Tibial nerve (tissue), 4 donors: ENCODE data around the gene PLAC1. TPM values are rescaled to one million over a fixed set of nuclear protein-coding genes. Genes with fewer than 3 reads are reported as not detected.

Experiments
- DNase-seq, 2 donors: peaks; one replicate each; pipeline ENCODE4 v3.0.0-alpha.2; 2019; ENCODE audit warnings: low spot score in 2 of 2
- H3K27ac ChIP-seq, 4 donors: fragments of 200-600 bp; sonication (generic) in 3 of 4; one replicate each; pipeline ENCODE4 v1.5.1; 2017 to 2019; ENCODE audit warnings: mild to moderate bottlenecking in 1 of 4
- H3K27me3 ChIP-seq, 2 donors: fragments of 200-600 bp; sonication (generic) in 1 of 2; one replicate each; pipeline versions ENCODE4 v1.5.1 to v1.6.0; 2017 to 2019
- H3K36me3 ChIP-seq, 3 donors: fragments of 200-600 bp; sonication (generic); one replicate each; pipeline ENCODE4 v1.5.1; 2018 to 2019
- H3K4me1 ChIP-seq, 4 donors: fragments of 200-600 bp; sonication (generic) in 3 of 4; one replicate each; pipeline ENCODE4 v1.5.1; 2017 to 2019
- H3K4me3 ChIP-seq, 4 donors: fragments of 200-600 bp; sonication (generic) in 3 of 4; one replicate each; pipeline ENCODE4 v1.5.1; 2017 to 2019; ENCODE audit warnings: mild to moderate bottlenecking in 1 of 4, moderate library complexity in 1 of 4
- H3K9me3 ChIP-seq, 4 donors: fragments of 200-600 bp; sonication (generic) in 3 of 4; one replicate each; pipeline ENCODE4 v1.5.1; 2017 to 2019
- EP300 ChIP-seq, 2 donors: sonication (generic); formaldehyde crosslinking; IDR thresholded peaks; one replicate each; pipeline ENCODE4 v1.6.1; 2017; ENCODE audit warnings: antibody characterized with exemption in 2 of 2, mild to moderate bottlenecking in 1 of 2
- POLR2A ChIP-seq, 2 donors: fragments of 450-650 bp; IDR thresholded peaks; one replicate each; pipeline ENCODE4 v1.6.1; 2017; ENCODE audit warnings: antibody characterized with exemption in 2 of 2, mild to moderate bottlenecking in 2 of 2, moderate library complexity in 2 of 2
- WGBS, 2 donors: methylation state at CpG; one replicate each; pipeline ENCODE4 v1.1.5; 2018; 5-methylcytosine and 5-hydroxymethylcytosine counted together
- total RNA-seq, 4 donors: library from RNA; depleted of rRNA; stranded (reverse); fragments of >200 nt; gene quantifications; one replicate each; pipeline ENCODE4 v1.1.0, GENCODE V29; 2016
- TF ChIP-seq, protein P1 (sequence below), 5 experiments: fragments of 200-600 bp in 3 of 5; fragments of 450-650 bp in 2 of 5; sonication (generic) in 3 of 5; IDR thresholded peaks; one replicate each; pipeline ENCODE4 v1.5.1; 2016 to 2019; ENCODE audit warnings: antibody characterized with exemption in 5 of 5, mild to moderate bottlenecking in 3 of 5, moderate library complexity in 2 of 5

The PLAC1 gene
- total RNA-seq, 4 donors from 2014 or later, result not detected

DNA sequence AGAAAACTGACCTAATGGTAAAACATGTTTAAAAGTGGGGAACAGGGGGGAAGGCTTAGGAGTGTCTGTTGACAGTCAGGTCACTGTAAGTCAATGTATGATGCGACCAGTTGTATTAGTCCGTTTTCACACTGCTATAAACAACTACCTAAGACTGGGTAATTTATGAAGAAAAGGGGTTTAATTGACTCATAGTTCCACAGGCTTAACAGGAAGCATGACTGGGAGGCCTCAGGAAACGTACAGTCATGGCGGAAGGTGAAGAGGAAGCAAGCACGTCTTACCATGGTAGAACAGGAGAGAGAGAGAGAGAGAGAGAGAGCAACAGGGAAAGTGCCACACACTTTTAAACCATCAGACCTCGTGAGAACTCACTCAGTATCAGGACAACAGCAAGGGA, 13.0 kb upstream of the PLAC1 start:
- H3K4me1 ChIP-seq, result peaks cover 0 to 2% (median 0%) of the 10 kb centered on the region in 4 donors
- TF ChIP-seq POLR2A (IDR thresholded peaks at IDR 0.05) (no peak), EP300 (IDR thresholded peaks at IDR 0.05) (no peak)
- TF ChIP-seq, protein P1, sequence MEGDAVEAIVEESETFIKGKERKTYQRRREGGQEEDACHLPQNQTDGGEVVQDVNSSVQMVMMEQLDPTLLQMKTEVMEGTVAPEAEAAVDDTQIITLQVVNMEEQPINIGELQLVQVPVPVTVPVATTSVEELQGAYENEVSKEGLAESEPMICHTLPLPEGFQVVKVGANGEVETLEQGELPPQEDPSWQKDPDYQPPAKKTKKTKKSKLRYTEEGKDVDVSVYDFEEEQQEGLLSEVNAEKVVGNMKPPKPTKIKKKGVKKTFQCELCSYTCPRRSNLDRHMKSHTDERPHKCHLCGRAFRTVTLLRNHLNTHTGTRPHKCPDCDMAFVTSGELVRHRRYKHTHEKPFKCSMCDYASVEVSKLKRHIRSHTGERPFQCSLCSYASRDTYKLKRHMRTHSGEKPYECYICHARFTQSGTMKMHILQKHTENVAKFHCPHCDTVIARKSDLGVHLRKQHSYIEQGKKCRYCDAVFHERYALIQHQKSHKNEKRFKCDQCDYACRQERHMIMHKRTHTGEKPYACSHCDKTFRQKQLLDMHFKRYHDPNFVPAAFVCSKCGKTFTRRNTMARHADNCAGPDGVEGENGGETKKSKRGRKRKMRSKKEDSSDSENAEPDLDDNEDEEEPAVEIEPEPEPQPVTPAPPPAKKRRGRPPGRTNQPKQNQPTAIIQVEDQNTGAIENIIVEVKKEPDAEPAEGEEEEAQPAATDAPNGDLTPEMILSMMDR (IDR thresholded peaks at IDR 0.05), result no peak
- no peaks in the 10 kb centered on the region for H3K36me3 ChIP-seq
- H3K4me3 ChIP-seq, result no peak overlapping the region
- H3K27me3 ChIP-seq, result no peaks in the 10 kb centered on the region
- no peak for DNase-seq
- 58 to 70% methylated on average over 5 to 6 of the region's 6 CpGs for WGBS, 2 donors
- no peaks in the 10 kb centered on the region for H3K9me3 ChIP-seq
- H3K27ac ChIP-seq, result no peak overlapping the region

DNA sequence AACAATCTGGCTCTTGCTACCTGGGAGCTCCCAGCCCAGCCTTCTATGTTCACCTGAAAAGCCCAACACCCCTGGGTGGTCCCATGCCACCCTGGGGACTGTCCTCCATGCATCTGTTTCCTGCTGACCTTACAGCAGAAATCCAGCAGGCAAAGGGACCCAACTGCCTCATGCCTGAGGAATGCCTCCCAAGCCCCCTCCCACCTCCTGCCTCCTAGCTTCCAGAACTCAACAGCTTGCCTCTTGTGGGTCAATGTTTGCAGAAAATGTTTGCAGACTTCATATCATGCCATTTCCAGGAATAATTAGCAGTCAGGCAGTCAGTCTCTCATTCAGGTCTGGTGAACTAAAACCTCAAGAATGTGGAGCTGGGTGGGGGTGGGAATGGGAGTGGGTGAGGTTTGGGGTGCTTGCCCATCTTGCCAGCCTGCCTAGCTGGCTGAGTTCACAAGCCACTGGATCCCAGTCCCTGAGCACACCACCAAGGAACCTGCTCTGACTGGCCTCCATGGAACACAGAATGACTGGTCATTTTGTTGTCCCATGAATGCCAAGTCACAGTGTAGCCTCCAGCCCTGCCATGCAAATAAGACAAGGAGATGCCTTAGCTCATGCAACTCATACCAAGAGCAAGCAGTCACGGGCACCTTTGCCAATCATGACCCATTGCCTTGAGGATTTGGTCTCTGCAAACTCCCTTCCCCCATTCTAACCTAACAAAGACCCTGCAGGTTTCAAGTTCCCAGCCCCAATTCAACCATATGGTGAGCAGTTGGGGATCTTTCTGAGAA, 12.1 kb upstream of the PLAC1 start:
- DNase-seq, result no peak
- no peaks in the 10 kb centered on the region for H3K9me3 ChIP-seq
- 50% methylated on average over 1 of the region's 1 CpG; no CpG with 5 or more reads in 1 of the 2 donors for WGBS, 2 donors

DNA sequence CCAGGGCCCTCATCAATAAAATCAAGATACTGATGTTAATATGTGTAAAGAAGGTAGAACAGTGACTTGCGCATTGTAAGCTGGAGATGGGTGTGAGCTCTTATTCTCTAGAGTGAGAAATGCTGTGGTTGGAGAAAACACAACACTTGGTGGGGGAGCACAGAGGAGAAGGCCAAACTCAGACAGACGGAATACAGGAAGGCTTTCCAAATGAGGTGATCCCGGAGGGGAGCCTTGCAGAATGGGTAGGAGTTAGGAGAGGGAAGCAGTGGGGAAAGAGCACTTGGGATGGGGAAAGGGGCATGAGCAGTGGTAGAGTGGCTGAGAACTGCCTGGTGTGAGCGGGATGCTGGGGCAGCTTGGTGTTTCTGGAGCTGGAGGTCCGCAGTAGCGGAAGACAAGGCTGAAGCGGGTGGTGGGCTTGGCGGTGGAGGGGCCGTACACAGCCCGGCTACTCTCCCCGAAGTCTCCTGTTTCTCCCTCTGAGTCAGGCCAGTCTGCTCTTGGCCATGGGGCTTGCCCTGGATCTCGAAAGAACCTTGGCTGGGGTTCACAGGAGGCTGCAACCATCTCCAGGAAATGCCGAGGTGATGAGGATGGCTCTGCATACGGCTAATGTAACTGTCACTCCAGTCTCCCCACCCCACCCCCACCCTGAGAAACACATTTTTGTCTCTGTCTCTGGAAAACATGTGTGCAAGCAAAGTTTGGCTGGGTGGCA, 11.3 kb upstream of the PLAC1 start:
- no peaks in the 10 kb centered on the region for H3K4me1 ChIP-seq
- TF ChIP-seq EP300 (IDR thresholded peaks at IDR 0.05) (no peak), POLR2A (IDR thresholded peaks at IDR 0.05) (no peak)
- TF ChIP-seq, protein P1 (IDR thresholded peaks at IDR 0.05), result no peak
- 65 to 74% methylated on average over 13 to 14 of the region's 14 CpGs for WGBS, 2 donors
- no peak overlapping the region for H3K4me3 ChIP-seq
- H3K27me3 ChIP-seq, result no peaks in the 10 kb centered on the region
- H3K27ac ChIP-seq, result no peak overlapping the region
- no peaks in the 10 kb centered on the region for H3K9me3 ChIP-seq
- DNase-seq, result no peak
- no peaks in the 10 kb centered on the region for H3K36me3 ChIP-seq

More for the DNA sequence above, 12.1 kb upstream of the PLAC1 start:
- no peak overlapping the region for H3K27ac ChIP-seq
- H3K4me1 ChIP-seq, result no peaks in the 10 kb centered on the region
- TF ChIP-seq POLR2A (IDR thresholded peaks at IDR 0.05) (no peak), EP300 (IDR thresholded peaks at IDR 0.05) (no peak)
- TF ChIP-seq, protein P1 (IDR thresholded peaks at IDR 0.05), result no peak
- H3K4me3 ChIP-seq, result no peak overlapping the region
- no peaks in the 10 kb centered on the region for H3K27me3 ChIP-seq
- H3K36me3 ChIP-seq, result no peaks in the 10 kb centered on the region

DNA sequence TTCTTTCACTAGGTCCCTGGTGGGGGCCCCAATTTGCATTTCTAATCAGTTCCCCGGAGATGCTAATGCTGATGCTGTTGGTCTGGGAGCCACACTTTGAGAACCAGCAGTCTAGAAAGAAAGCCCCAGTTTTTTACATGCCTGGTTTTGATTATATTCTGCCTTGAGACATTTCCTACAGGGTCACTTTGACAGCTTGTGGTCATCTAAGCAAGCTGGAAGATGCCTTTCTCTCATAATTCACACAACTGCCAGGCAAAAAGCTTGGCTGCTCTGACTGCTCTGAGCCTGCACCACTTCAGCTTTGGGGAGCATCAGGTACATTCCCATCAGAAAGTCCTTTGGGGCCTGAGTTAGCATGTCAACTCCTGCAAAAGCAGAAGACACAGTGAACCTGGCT, 5.9 kb upstream of the PLAC1 start:
- H3K36me3 ChIP-seq, result no peaks in the 10 kb centered on the region
- H3K4me1 ChIP-seq, result no peaks in the 10 kb centered on the region
- no peaks in the 10 kb centered on the region for H3K9me3 ChIP-seq
- no peak overlapping the region for H3K4me3 ChIP-seq
- WGBS, 2 donors, result 55 to 75% methylated on average over 1 of the region's 1 CpG
- DNase-seq, result no peak
- H3K27ac ChIP-seq, result no peak overlapping the region
- TF ChIP-seq EP300 (IDR thresholded peaks at IDR 0.05) (no peak), POLR2A (IDR thresholded peaks at IDR 0.05) (no peak)
- TF ChIP-seq, protein P1 (IDR thresholded peaks at IDR 0.05), result no peak
- H3K27me3 ChIP-seq, result peaks cover 0 to 4% of the 10 kb centered on the region in 2 donors

DNA sequence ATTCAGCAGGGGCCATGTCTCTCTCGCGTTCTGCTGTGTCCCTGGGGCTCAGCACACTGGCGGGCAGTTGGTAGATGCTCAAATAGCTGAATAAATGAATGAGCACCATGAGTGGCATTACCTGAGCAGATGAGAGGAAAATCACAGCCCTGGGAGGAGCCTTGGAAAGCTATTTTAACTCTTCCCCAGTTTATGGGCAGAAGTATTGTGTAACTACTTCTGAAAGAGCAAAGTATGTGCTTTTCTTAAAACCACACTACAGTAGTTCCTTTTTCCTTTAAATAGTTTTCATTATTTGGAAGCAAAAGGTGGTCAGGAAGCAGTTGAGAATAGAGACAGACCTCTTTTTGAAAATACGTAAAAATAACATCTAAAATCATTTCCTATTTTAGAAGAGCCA, 3.0 kb upstream of the PLAC1 start:
- Histone ChIP-seq H3K4me1 (no peaks in the 10 kb centered on the region), H3K27ac (no peak overlapping the region), H3K4me3 (no peak overlapping the region), H3K9me3 (no peaks in the 10 kb centered on the region), H3K36me3 (no peaks in the 10 kb centered on the region), H3K27me3 (peaks cover 0 to 4% of the 10 kb centered on the region in 2 donors)
- 70 to 72% methylated on average over 4 of the region's 4 CpGs for WGBS, 2 donors
- no peak for DNase-seq
- TF ChIP-seq, protein P1 (IDR thresholded peaks at IDR 0.05), result no peak
